Measurements from ENCODE around the gene MMRN2.

- TF ChIP-seq TAF1 (IDR thresholded peaks at IDR 0.05; ENCODE audit: low read depth) (no peak), EZH2 (IDR thresholded peaks at IDR 0.05; ENCODE audit: borderline replicate concordance, insufficient read depth, low read length, poor library complexity, severe bottlenecking) (no peak), POLR2AphosphoS5 (IDR thresholded peaks at IDR 0.05) (no peak), CTCF (IDR thresholded peaks at IDR 0.05; ENCODE audit: poor library complexity, severe bottlenecking) (no peak), REST (IDR thresholded peaks at IDR 0.05; ENCODE audit: borderline replicate concordance) (no peak)
These were observed 12.5 kb downstream of the MMRN2 start for GRCh38 chr10:86944907-86945306.
